ENCODE results near the gene TREX2. TPM values are rescaled to one million over a fixed set of nuclear protein-coding genes. Genes with fewer than 3 reads are reported as not detected.

The TREX2 gene
- total and polyA plus RNA-seq, 2 of the 4 experiments (the other 2 are of a cell fraction): 0.36 to 0.84 TPM

GRCh38 chrX:153426204-153426603 lies 19.7 kb downstream of the TREX2 start:
- Histone ChIP-seq H2AK5ac (ENCODE audit: low read depth, low read length) (no peak overlapping the region), H3K4me1 (ENCODE audit: control insufficient read depth, insufficient read depth, low read length) (no peaks in the 10 kb centered on the region), H3K14ac (replicated peaks; ENCODE audit: low read depth, low read length) (no peak overlapping the region), H2BK5ac (ENCODE audit: low read depth, low read length, poor library complexity, severe bottlenecking) (no peak overlapping the region), H3K9ac (ENCODE audit: low read depth, low read length) (no peak overlapping the region), H3K4me3 (ENCODE audit: insufficient read depth, low read depth, low read length) (no peak overlapping the region), H3K23ac (ENCODE audit: low read depth, low read length) (no peak overlapping the region), H3K27ac (ENCODE audit: insufficient read depth, low read length) (no peak overlapping the region), H2AK9ac (replicated peaks; ENCODE audit: low read depth, low read length, poor library complexity) (no peak overlapping the region), H2BK15ac (ENCODE audit: low read depth, low read length) (no peak overlapping the region), H3K36me3 (ENCODE audit: control insufficient read depth, insufficient read depth, low read length) (no peaks in the 10 kb centered on the region), H2AFZ (replicated peaks; ENCODE audit: low read length, poor library complexity) (no peak overlapping the region), H3K18ac (ENCODE audit: low read depth, low read length) (no peak overlapping the region), H2BK20ac (ENCODE audit: low read depth, low read length) (no peak overlapping the region), H2BK120ac (ENCODE audit: low read depth, low read length) (no peak overlapping the region), H4K8ac (ENCODE audit: low read depth in 2 of 2, low read length in 2 of 2) (no peak overlapping the region), H3K27me3 (ENCODE audit: control insufficient read depth, insufficient read depth, low read length) (peaks cover 2% of the 10 kb centered on the region; the same call in 1 of the 2 replicates), H3K9me3 (ENCODE audit: control insufficient read depth, insufficient read depth, low read length) (peaks cover 10% of the 10 kb centered on the region), H3K9me1 (ENCODE audit: insufficient read depth, low read length) (no peaks in the 10 kb centered on the region), H3K56ac (ENCODE audit: extremely low read depth, insufficient read depth, low read length) (no peak overlapping the region), H3K4ac (ENCODE audit: low read depth, low read length) (no peak overlapping the region), H3K79me1 (ENCODE audit: low read depth in 1 of 2, low read length in 2 of 2) (no peaks in the 10 kb centered on the region), H4K91ac (ENCODE audit: insufficient read depth, low read depth, low read length) (no peak overlapping the region), H3K4me2 (ENCODE audit: low read depth, low read length) (no peak overlapping the region), H4K20me1 (ENCODE audit: insufficient read depth, low read length) (no peaks in the 10 kb centered on the region), H4K5ac (ENCODE audit: low read depth, low read length) (no peak overlapping the region)
- CTCF ChIA-PET: no interaction called here
- ATAC-seq (ENCODE audit: low read depth) (no peak), DNase-seq (no peak)
- POLR2A ChIA-PET (ENCODE audit: unreplicated experiment): no interaction called here
- WGBS, 2 experiments (ENCODE audit: extremely low coverage in 2 of 2, insufficient read length in 1 of 2): 40% methylated on average over 1 of the region's 3 CpGs; no CpG with 5 or more reads in 1 of the 2 experiments
- intact Hi-C loops (cut with micrococcal nuclease): no loop called here
- BruUV-seq (replicated peaks): no TSS peak
- dilution Hi-C loops (cut with HindIII; ENCODE audit: low sequenced_read_pairs, unreplicated experiment): no loop called here
- TF ChIP-seq, protein P1, sequence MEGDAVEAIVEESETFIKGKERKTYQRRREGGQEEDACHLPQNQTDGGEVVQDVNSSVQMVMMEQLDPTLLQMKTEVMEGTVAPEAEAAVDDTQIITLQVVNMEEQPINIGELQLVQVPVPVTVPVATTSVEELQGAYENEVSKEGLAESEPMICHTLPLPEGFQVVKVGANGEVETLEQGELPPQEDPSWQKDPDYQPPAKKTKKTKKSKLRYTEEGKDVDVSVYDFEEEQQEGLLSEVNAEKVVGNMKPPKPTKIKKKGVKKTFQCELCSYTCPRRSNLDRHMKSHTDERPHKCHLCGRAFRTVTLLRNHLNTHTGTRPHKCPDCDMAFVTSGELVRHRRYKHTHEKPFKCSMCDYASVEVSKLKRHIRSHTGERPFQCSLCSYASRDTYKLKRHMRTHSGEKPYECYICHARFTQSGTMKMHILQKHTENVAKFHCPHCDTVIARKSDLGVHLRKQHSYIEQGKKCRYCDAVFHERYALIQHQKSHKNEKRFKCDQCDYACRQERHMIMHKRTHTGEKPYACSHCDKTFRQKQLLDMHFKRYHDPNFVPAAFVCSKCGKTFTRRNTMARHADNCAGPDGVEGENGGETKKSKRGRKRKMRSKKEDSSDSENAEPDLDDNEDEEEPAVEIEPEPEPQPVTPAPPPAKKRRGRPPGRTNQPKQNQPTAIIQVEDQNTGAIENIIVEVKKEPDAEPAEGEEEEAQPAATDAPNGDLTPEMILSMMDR (conservative IDR thresholded peaks at IDR 0.05; ENCODE audit: low read depth, low read length): no peak
- TF ChIP-seq CEBPB (IDR thresholded peaks at IDR 0.05; ENCODE audit: low read depth, low read length) (no peak), CHD1 (IDR thresholded peaks at IDR 0.05; ENCODE audit: low read depth, low read length) (no peak), MAFK (IDR thresholded peaks at IDR 0.05; ENCODE audit: low read depth, low read length) (no peak), BHLHE40 (IDR thresholded peaks at IDR 0.05; ENCODE audit: low read depth, low read length) (no peak), POLR2A (IDR thresholded peaks at IDR 0.05; ENCODE audit: low read depth, low read length) (no peak), MAZ (IDR thresholded peaks at IDR 0.05; ENCODE audit: borderline replicate concordance, low read depth, low read length) (no peak), RCOR1 (IDR thresholded peaks at IDR 0.05; ENCODE audit: insufficient replicate concordance, low read length) (no peak), RAD21 (IDR thresholded peaks at IDR 0.05; ENCODE audit: low read length) (no peak), RFX5 (IDR thresholded peaks at IDR 0.05; ENCODE audit: low read depth, low read length) (no peak), NFE2L2 (IDR thresholded peaks at IDR 0.05; ENCODE audit: low read depth, low read length) (no peak)
- in situ Hi-C loops (cut with MboI; ENCODE audit: low sequenced_read_pairs): no loop called here

Data from IMR-90 (cell line).